ENCODE results near the gene AMOT.

Gene AMOT

DNA sequence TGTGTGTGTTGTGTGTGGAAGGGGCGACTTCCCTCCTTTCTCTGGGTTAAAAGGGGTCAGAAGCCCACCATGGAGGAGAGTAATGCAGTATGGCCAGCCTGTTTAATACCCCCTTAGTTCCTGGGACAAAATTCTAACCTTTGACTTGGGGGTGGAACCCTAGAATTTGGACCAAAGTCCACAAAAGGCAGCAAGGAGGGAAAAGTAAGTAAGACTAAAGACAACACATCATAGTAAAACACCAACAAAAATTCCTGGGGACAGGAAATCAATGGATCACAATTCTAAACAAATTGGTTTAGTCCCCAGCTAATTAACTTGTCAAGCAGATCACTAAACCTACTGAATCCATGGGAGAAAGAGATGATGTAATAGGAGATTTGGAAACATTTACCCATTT is 3.1 kb downstream of the AMOT start:
- TF ChIP-seq, protein P1, sequence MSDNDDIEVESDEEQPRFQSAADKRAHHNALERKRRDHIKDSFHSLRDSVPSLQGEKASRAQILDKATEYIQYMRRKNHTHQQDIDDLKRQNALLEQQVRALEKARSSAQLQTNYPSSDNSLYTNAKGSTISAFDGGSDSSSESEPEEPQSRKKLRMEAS (IDR thresholded peaks at IDR 0.05; ENCODE audit: low read depth, low read length) = no peak
- TF ChIP-seq POLR2A (IDR thresholded peaks at IDR 0.05; ENCODE audit: extremely low read depth, insufficient read length) (no peak), MYC (IDR thresholded peaks at IDR 0.05; ENCODE audit: low read depth, low read length) (no peak)
- TF ChIP-seq, protein P2, sequence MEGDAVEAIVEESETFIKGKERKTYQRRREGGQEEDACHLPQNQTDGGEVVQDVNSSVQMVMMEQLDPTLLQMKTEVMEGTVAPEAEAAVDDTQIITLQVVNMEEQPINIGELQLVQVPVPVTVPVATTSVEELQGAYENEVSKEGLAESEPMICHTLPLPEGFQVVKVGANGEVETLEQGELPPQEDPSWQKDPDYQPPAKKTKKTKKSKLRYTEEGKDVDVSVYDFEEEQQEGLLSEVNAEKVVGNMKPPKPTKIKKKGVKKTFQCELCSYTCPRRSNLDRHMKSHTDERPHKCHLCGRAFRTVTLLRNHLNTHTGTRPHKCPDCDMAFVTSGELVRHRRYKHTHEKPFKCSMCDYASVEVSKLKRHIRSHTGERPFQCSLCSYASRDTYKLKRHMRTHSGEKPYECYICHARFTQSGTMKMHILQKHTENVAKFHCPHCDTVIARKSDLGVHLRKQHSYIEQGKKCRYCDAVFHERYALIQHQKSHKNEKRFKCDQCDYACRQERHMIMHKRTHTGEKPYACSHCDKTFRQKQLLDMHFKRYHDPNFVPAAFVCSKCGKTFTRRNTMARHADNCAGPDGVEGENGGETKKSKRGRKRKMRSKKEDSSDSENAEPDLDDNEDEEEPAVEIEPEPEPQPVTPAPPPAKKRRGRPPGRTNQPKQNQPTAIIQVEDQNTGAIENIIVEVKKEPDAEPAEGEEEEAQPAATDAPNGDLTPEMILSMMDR (IDR thresholded peaks at IDR 0.05; ENCODE audit: low read depth, low read length) = no peak
- DNase-seq (ENCODE audit: low read depth) = no peak
- no peak overlapping the region for H3K4me3 ChIP-seq (ENCODE audit: low read depth, low read length)

DNA sequence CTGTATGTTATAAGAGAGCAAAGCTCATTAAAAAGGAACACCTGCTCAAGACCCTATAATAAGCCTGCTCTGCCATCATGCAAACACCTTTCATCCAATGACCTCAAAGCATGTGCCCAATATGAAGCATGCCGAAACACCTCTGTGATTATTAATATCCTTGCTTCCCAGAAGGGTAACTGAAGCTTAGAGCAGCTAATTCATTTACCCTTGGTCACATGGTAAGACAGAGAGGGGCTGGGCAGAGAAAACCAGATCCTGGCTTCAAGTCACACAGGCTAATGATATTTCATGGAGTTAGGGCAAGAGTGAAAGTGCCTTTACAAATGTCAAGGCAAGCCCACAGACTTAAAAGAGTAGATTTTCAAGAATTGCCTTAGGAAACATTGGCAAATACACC is 5.6 kb downstream of the AMOT start:
- no peak overlapping the region for H3K4me3 ChIP-seq (ENCODE audit: low read depth, low read length)
- no peak for DNase-seq (ENCODE audit: low read depth)
- TF ChIP-seq POLR2A (IDR thresholded peaks at IDR 0.05; ENCODE audit: extremely low read depth, insufficient read length) (no peak), MYC (IDR thresholded peaks at IDR 0.05; ENCODE audit: low read depth, low read length) (no peak)
- TF ChIP-seq, protein P1 (IDR thresholded peaks at IDR 0.05; ENCODE audit: low read depth, low read length) = no peak
- TF ChIP-seq, protein P2 (IDR thresholded peaks at IDR 0.05; ENCODE audit: low read depth, low read length) = no peak

DNA sequence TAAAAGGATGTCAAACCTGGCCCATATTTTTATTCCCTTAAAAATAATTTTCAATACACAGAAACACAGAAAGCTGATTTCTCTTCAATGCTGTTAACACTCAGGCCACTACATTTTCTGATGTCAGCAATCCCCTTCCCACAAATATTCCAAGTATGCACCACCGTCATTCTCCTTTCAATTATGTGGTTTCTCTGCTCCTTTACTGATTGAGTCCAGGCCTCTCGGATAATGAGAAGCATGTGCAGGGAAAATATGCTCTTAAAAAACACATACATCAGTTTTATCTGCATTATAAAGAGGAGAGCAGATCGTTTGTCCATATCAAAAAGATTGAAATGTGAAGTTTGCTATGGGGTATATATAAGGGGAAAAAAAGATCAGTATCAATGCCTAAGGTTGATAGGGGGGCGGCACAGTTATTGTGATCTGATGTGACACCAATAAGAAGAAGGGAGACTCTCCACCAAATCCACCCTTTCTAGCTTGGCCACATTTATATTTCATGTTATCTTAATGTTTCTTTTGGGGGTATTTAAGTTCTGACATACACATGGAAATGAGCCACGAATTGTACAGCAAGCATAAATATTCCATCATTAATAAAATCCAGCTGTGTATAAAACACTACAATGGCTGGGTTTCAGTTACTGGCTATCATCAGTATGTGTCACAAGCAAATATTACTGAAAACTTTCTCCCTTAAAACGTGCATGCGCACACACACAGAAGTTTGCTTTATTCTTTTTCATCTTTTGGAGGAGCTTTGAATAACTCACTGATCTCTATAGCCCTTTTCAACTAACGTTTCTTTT is 6.4 kb downstream of the AMOT start:
- no peak overlapping the region for H3K4me3 ChIP-seq (ENCODE audit: low read depth, low read length)
- TF ChIP-seq, protein P2 (IDR thresholded peaks at IDR 0.05; ENCODE audit: low read depth, low read length) = no peak
- TF ChIP-seq, protein P1 (IDR thresholded peaks at IDR 0.05; ENCODE audit: low read depth, low read length) = no peak
- no peak for TF ChIP-seq MYC (IDR thresholded peaks at IDR 0.05; ENCODE audit: low read depth, low read length)
- no peak for TF ChIP-seq POLR2A (IDR thresholded peaks at IDR 0.05; ENCODE audit: extremely low read depth, insufficient read length)
- no peak for DNase-seq (ENCODE audit: low read depth)

DNA sequence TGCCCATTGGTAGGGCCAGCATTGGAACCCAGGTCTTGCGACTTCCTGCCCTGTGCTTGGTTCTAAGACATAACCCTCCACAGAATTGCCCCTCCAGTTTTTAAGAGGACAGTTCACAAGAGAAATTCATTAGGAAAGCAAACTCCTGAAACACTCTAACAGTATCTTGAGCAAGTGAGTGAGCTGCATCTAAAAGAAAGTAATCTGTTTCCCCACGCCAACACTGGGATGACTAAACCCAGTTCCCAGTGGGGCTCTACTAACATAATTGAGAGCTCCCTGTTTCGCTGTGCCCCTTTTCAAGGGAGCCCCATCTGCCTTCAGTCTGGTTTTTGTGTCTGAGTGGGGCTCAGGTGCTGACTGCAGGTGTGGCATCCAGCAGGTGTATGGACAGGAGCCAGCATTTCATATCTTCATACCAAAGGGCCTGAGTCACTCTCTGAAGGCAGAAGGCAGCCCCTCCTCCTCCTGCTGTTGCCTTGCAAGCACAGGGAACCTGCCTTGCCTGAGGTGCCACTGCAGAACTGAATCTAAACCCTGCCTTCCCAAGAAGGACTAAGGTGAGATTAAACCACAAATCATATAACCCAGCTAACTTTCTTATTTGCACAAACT is 8.0 kb downstream of the AMOT start:
- no peak for DNase-seq (ENCODE audit: low read depth)
- TF ChIP-seq POLR2A (IDR thresholded peaks at IDR 0.05; ENCODE audit: extremely low read depth, insufficient read length) (no peak), MYC (IDR thresholded peaks at IDR 0.05; ENCODE audit: low read depth, low read length) (no peak)
- TF ChIP-seq, protein P2 (IDR thresholded peaks at IDR 0.05; ENCODE audit: low read depth, low read length) = no peak
- TF ChIP-seq, protein P1 (IDR thresholded peaks at IDR 0.05; ENCODE audit: low read depth, low read length) = no peak

DNA sequence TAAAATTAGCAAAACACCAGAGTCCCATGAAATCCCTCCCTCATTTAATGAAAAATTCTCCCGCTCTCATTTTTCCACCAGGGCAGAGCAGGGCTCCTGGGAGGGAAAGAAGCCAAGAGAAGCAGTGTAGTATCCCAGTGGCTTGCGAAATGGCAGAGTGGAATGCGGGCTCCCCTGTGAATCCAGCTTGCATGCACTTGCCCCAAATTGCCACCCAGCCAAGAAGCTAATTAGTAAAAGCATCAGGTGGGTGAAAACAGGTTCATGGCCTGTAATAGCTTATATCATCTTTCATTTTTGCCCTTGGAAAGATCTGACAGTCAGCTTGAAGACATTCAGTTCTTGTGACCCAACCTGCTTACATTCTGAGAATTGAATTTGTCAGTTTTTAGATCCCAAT is 10.1 kb downstream of the AMOT start:
- DNase-seq (ENCODE audit: low read depth) = no peak
- H3K4me3 ChIP-seq (ENCODE audit: low read depth, low read length) = no peak overlapping the region
- TF ChIP-seq, protein P1 (IDR thresholded peaks at IDR 0.05; ENCODE audit: low read depth, low read length) = no peak
- TF ChIP-seq, protein P2 (IDR thresholded peaks at IDR 0.05; ENCODE audit: low read depth, low read length) = no peak
- TF ChIP-seq POLR2A (IDR thresholded peaks at IDR 0.05; ENCODE audit: extremely low read depth, insufficient read length) = no peak
- TF ChIP-seq MYC (IDR thresholded peaks at IDR 0.05; ENCODE audit: low read depth, low read length) = no peak

More for the DNA sequence above, 8.0 kb downstream of the AMOT start:
- H3K4me3 ChIP-seq (ENCODE audit: low read depth, low read length) = no peak overlapping the region

All from NB4 (cell line).